H9 (cell line): ENCODE measurements around the gene RAF1. TPM values are rescaled to one million over a fixed set of nuclear protein-coding genes. Genes with fewer than 3 reads are reported as not detected.

Source experiments
- DNase-seq: peaks from one replicate; pipeline ENCODE4 v3.0.0-alpha.2; 2017
- H2AFZ ChIP-seq: one replicate; pipeline ENCODE4 v1.6.1; 2013; ENCODE audit warnings: mild to moderate bottlenecking, low read length, control low read depth, moderate library complexity
- H2AK5ac ChIP-seq: 2 replicates; pipeline ENCODE4 v1.6.1; 2013; ENCODE audit warnings: low read length, control low read depth, mixed read lengths; ENCODE audit not compliant: insufficient read length
- H2BK120ac ChIP-seq: one replicate; pipeline ENCODE4 v1.6.1; 2013; ENCODE audit warnings: low read depth, mild to moderate bottlenecking, low read length, control low read depth, inconsistent platforms; ENCODE audit not compliant: poor library complexity, severe bottlenecking
- H2BK12ac ChIP-seq: 2 replicates; pipeline ENCODE4 v1.6.1; 2013; ENCODE audit warnings: low read length, control low read depth, mixed read lengths, low read depth; ENCODE audit not compliant: insufficient read length
- H2BK15ac ChIP-seq: 2 replicates; pipeline ENCODE4 v1.6.1; 2013; ENCODE audit warnings: low read depth, low read length, control low read depth
- H2BK20ac ChIP-seq: one replicate; pipeline ENCODE4 v1.6.1; 2013; ENCODE audit warnings: low read depth, mild to moderate bottlenecking, low read length, control low read depth, inconsistent platforms; ENCODE audit not compliant: poor library complexity, severe bottlenecking
- H2BK5ac ChIP-seq: 2 replicates; pipeline ENCODE4 v1.6.1; 2013; ENCODE audit warnings: low read length, control low read depth, mixed read lengths; ENCODE audit not compliant: insufficient read length
- H3K14ac ChIP-seq: 2 replicates; pipeline ENCODE4 v1.6.1; 2013; ENCODE audit warnings: low read length, control low read depth; ENCODE audit not compliant: insufficient read depth
- H3K18ac ChIP-seq: 2 replicates; pipeline ENCODE4 v1.6.1; 2013; ENCODE audit warnings: low read depth, mild to moderate bottlenecking, mixed read lengths, low read length, control low read depth; ENCODE audit not compliant: insufficient read length
- H3K23ac ChIP-seq: 2 replicates; pipeline ENCODE4 v1.6.1; 2013; ENCODE audit warnings: low read length, control low read depth, mixed read lengths, low read depth; ENCODE audit not compliant: insufficient read length
- H3K23me2 ChIP-seq: 2 replicates; pipeline ENCODE4 v1.6.1; 2013; ENCODE audit warnings: low read depth, mild to moderate bottlenecking, mixed read lengths, low read length, control low read depth; ENCODE audit not compliant: insufficient read length, poor library complexity, severe bottlenecking
- H3K27ac ChIP-seq: 2 replicates; pipeline ENCODE4 v1.5.1; 2013; ENCODE audit warnings: low read length, control low read depth, mixed read lengths, low read depth; ENCODE audit not compliant: insufficient read length
- H3K27me3 ChIP-seq: 2 replicates; pipeline ENCODE4 v1.6.1; 2013; ENCODE audit warnings: low read length, control low read depth, inconsistent platforms; ENCODE audit not compliant: insufficient read depth
- H3K4ac ChIP-seq: 2 replicates; pipeline ENCODE4 v1.6.1; 2013; ENCODE audit warnings: low read depth, mild to moderate bottlenecking, control low read depth, inconsistent platforms, low read length, moderate library complexity
- H3K4me1 ChIP-seq: 2 replicates; pipeline ENCODE4 v1.6.1; 2013; ENCODE audit warnings: low read length, control low read depth, inconsistent platforms; ENCODE audit not compliant: insufficient read depth
- H3K4me2 ChIP-seq: 2 replicates; pipeline ENCODE4 v1.6.1; 2013; ENCODE audit warnings: low read length, control low read depth, mixed read lengths; ENCODE audit not compliant: insufficient read length, insufficient read depth
- H3K56ac ChIP-seq: 2 replicates; pipeline ENCODE4 v1.6.1; 2013; ENCODE audit warnings: low read depth, mild to moderate bottlenecking, mixed read lengths, low read length, control low read depth; ENCODE audit not compliant: insufficient read length
- H3K79me1 ChIP-seq: 2 replicates; pipeline ENCODE4 v1.6.1; 2013; ENCODE audit warnings: low read depth, mild to moderate bottlenecking, moderate library complexity, low read length, control low read depth, inconsistent platforms; ENCODE audit not compliant: insufficient read depth, poor library complexity, severe bottlenecking
- H3K79me2 ChIP-seq: 2 replicates; pipeline ENCODE4 v1.6.1; 2013; ENCODE audit warnings: low read length, control low read depth, inconsistent platforms; ENCODE audit not compliant: insufficient read depth
- H3K9ac ChIP-seq: 2 replicates; pipeline ENCODE4 v1.6.1; 2013; ENCODE audit warnings: low read length, control low read depth, mixed read lengths; ENCODE audit not compliant: insufficient read length; ENCODE audit errors: extremely low read depth
- H3K9me3 ChIP-seq: one replicate; pipeline ENCODE4 v1.6.1; 2013; ENCODE audit warnings: low read depth, low read length, inconsistent platforms; ENCODE audit not compliant: control insufficient read depth
- H3T11ph ChIP-seq: one replicate; pipeline ENCODE4 v1.6.1; 2013; ENCODE audit warnings: mild to moderate bottlenecking, low read length, control low read depth, inconsistent platforms
- H4K20me1 ChIP-seq: one replicate; pipeline ENCODE4 v1.6.1; 2013; ENCODE audit not compliant: control insufficient read depth, insufficient read length, insufficient read depth
- H4K5ac ChIP-seq: 2 replicates; pipeline ENCODE4 v1.6.1; 2013; ENCODE audit warnings: low read depth, mild to moderate bottlenecking, mixed read lengths, low read length, control low read depth; ENCODE audit not compliant: insufficient read length
- H4K8ac ChIP-seq: replicated peaks from 2 replicates; pipeline ENCODE4 v1.6.1; 2013; ENCODE audit warnings: low read length, control low read depth, mixed read lengths, low read depth; ENCODE audit not compliant: insufficient read length
- H4K91ac ChIP-seq: 2 replicates; pipeline ENCODE4 v1.6.1; 2013; ENCODE audit warnings: low read depth, mild to moderate bottlenecking, moderate library complexity, mixed read lengths, low read length, control low read depth; ENCODE audit not compliant: insufficient read length
- H3K27ac Mint-ChIP-seq, 3 experiments: 2 replicates in 2 of 3; 3 replicates in 1 of 3; pipeline ENCODE4 v1.8.0; 2020 to 2021; ENCODE audit warnings: mixed read lengths in 3 of 3, mild to moderate bottlenecking in 1 of 3, moderate library complexity in 1 of 3
- H3K27me3 Mint-ChIP-seq: 2 replicates; pipeline ENCODE4 v1.8.0; 2021; ENCODE audit warnings: low read depth, mild to moderate bottlenecking, moderate library complexity, mixed read lengths
- H3K36me3 Mint-ChIP-seq, 3 experiments: 2 replicates in 2 of 3; 3 replicates in 1 of 3; pipeline ENCODE4 v1.8.0; 2020 to 2021; ENCODE audit warnings: low read depth in 3 of 3, mixed read lengths in 3 of 3; ENCODE audit not compliant: insufficient read depth in 1 of 3
- H3K4me1 Mint-ChIP-seq, 2 experiments: 2 replicates each; pipeline ENCODE4 v1.8.0; 2020; ENCODE audit warnings: mixed read lengths in 2 of 2
- H3K4me3 Mint-ChIP-seq, 2 experiments: 2 replicates in 1 of 2; 3 replicates in 1 of 2; pipeline ENCODE4 v1.8.0; 2020 to 2021; ENCODE audit warnings: mild to moderate bottlenecking in 2 of 2, mixed read lengths in 2 of 2, moderate library complexity in 1 of 2
- H3K9me3 Mint-ChIP-seq, 2 experiments: 2 replicates in 1 of 2; 3 replicates in 1 of 2; pipeline ENCODE4 v1.8.0; 2020; ENCODE audit warnings: mild to moderate bottlenecking in 2 of 2, mixed read lengths in 2 of 2, moderate library complexity in 1 of 2
- CTCF ChIP-seq: fragments of 200-600 bp; sonication (generic); conservative IDR thresholded peaks from 3 replicates; pipeline ENCODE4 v1.8.0; 2021; ENCODE audit warnings: antibody characterized with exemption, mild to moderate bottlenecking
- WGBS: extraction: QIAGEN DNeasy Blood & Tissue Kit; methylation state at CpG from one replicate; pipeline ENCODE4 v1.1.7; 2013; ENCODE audit warnings: missing lambda C conversion rate, low lambda C conversion rate, mixed read lengths; ENCODE audit not compliant: insufficient read length; ENCODE audit errors: extremely low coverage; 5-methylcytosine and 5-hydroxymethylcytosine counted together
- total RNA-seq: library from RNA; stranded (reverse); gene quantifications from 2 replicates; pipeline ENCODE4 v1.2.1, GENCODE V29; 2021

RAF1 gene
- total RNA-seq, 1 experiment from 2014 or later, result 112 TPM

DNA sequence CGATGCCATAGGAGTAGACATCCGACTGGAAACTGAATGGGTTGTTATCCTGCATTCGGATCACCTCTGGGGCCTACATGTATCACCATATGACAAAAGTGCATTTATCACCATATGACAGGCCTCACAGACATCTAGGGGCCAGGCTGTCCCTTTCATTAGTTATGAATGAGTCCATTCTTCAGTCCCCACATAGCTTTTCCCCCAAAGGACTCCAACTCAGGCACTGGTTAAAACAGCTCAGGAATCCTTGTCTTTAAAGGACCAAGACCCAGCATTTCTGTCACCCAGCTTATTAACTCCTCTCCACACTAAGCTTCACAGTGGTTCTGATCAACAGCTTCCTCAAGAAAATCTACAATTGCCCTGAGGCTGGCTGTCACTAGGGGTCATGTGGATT is 78.7 kb downstream of the RAF1 start:
- Histone ChIP-seq H4K20me1 (no peaks in the 10 kb centered on the region), H2BK12ac (no peak overlapping the region), H3K79me2 (no peaks in the 10 kb centered on the region), H3K9me3 (no peaks in the 10 kb centered on the region), H2AFZ (no peak overlapping the region), H3K23ac (no peak overlapping the region), H3K9ac (no peak overlapping the region), H3K56ac (no peak overlapping the region), H2BK120ac (no peak overlapping the region), H2BK5ac (no peak overlapping the region), H3K79me1 (no peaks in the 10 kb centered on the region), H3K27me3 (no peaks in the 10 kb centered on the region), H3K14ac (no peak overlapping the region), H3K4me2 (no peak overlapping the region), H3K4me1 (no peaks in the 10 kb centered on the region), H4K8ac (no peak overlapping the region), H3K23me2 (no peaks in the 10 kb centered on the region), H2AK5ac (no peak overlapping the region), H2BK20ac (no peak overlapping the region), H4K91ac (no peak overlapping the region), H3T11ph (no peak overlapping the region), H3K4ac (no peak overlapping the region), H4K5ac (no peak overlapping the region), H2BK15ac (no peak overlapping the region), H3K27ac (no peak overlapping the region), H3K18ac (no peak overlapping the region)
- WGBS, result no CpG with 5 or more reads among the region's 3 CpGs
- Mint-ChIP-seq H3K4me1 (peaks cover 0 to 4% of the 10 kb centered on the region in 2 experiments; a peak in 1 of 4 replicates), H3K27ac (peak overlapping the region; percentile 48 to 87 (median 76); a peak in 4 of 7 replicates), H3K27me3 (no peaks in the 10 kb centered on the region), H3K9me3 (no peaks in the 10 kb centered on the region), H3K4me3 (no peak overlapping the region), H3K36me3 (peaks cover 28 to 77% (median 66%) of the 10 kb centered on the region in 3 experiments)
- TF ChIP-seq CTCF, result no peak
- DNase-seq, result no peak
